NCI-H446 treated with DMSO at 0.1 percent for 48 hours (cell line): ENCODE data around the gene WDCP.
"Not testable (repeated sequence)": the region's sequence is repeated elsewhere in the genome, so short reads cannot be mapped to it uniquely, and the experiment has no call there.

ENCODE experiments used
- DNase-seq: peaks from one replicate; lab custom pipeline; 2025; lab: John Stamatoyannopoulos, UW

WDCP gene

DNA sequence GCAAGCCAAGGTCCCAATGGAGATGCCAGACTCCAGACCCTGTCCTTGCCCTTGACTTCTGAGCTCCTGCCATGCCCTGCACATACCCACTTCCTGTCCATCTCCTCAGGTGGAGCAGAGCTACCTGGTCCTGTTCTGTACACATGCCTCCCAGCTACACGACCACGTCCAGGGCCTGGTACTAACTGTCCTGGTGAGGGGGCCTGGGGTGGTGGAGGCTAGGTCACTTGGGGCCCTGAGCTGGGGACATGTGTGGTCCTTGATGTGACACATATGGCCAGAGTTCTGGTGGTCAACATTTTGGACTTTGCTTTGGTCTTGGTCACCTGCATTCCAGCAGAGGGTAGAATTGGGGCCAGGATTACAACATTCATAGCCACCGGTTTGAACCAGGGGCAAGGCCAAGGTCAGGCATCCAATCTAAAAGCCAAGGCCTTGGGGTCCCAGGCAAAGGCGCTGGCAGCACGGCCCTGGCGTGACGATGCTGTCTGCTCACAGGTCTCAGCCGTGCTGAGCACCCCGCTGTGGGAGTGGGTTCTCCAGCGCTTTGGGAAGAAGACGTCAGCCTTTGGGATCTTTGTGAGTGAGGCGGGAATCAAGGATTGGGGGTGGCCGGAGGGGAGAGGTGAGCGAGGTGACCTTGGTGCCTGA is 24.7 kb downstream of the WDCP start:
- DNase-seq: no peak

DNA sequence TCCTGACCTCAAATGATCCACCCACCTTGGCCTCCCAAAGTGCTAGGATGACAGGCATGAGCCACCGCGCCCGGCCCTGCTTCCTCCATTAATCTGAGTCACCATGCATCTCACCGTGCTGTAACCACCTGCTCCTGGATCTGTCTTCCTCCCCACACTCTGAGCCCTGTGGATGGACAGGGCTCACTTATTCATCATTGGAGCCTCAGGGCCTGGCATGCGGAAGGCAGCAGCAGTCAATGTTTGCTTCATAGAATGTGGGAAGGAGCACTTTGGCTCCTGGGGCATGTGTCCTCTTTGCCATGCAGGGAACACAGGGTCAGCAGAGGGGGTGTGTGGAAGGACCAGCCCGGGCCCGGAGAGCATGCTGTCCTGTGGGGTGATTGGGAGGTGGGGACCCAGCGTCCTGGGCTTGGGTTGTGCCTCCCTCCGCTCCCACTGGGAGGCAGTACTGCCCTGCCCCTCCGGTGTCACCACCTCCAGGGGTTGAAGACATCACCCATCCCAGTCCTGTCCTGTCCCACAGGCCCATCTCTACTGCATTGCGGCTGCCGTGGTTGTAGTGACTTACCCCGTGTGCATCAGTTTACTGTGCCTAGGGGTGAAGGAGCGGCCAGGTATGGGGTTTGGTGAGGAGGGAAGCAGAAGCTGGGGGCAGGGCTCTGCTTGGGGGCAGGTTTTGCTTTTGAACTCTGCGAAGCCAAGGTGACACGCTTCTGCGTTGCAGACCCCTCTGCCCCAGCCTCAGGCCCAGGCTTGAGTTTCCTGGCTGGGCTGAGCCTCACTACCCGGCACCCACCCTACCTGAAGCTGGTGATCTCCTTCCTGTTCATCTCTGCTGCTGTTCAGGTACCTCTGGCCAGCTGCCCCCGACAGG is 25.8 kb downstream of the WDCP start:
- no peak for DNase-seq

GRCh38 chr2:24020244-24020643 is 26.9 kb downstream of the WDCP start:
- DNase-seq: no peak

DNA sequence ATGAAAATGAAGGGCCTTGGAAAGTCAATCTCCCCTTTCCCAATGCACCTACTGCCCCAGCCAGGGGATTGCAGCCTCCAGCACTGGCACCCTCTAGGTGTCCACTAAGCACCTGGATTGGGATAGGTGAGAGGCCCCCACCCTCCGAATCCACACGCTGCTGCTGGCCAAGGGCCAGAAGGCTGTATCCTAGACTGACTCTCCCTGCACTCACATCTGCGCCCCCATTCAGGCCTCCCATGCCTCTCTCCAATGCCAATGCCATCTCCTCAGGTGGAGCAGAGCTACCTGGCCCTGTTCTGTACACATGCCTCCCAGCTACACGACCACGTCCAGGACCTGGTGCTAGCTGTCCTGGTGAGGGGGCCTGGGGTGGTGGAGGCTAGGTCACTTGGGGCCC is 27.5 kb downstream of the WDCP start:
- DNase-seq: no peak

DNA sequence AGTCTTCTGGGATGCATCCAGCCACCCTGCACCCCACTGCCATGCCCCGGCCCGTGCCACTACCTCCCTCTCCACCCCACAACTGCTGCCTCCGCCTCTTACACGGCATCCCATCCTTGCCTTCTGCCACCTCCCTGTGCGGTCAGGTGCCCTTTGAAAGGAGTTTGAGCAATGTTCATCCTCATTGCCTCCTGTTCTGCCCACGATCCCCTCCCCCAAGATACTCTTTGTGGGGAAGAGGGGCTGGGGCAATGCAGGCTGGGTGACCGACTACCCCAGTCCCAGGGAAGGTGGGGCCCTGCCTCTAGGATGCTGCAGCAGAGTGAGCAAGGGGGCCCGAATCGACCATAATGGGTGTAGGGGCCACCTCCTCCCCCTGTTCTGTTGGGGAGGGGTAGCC is 28.9 kb downstream of the WDCP start:
- no peak for DNase-seq

GRCh38 chr2:24017711-24018110 is 29.5 kb downstream of the WDCP start:
- DNase-seq: no peak

- DNase-seq: no peak
Observed at GRCh38 chr2:24016853-24017703, 30.1 kb downstream of the WDCP start.

DNA sequence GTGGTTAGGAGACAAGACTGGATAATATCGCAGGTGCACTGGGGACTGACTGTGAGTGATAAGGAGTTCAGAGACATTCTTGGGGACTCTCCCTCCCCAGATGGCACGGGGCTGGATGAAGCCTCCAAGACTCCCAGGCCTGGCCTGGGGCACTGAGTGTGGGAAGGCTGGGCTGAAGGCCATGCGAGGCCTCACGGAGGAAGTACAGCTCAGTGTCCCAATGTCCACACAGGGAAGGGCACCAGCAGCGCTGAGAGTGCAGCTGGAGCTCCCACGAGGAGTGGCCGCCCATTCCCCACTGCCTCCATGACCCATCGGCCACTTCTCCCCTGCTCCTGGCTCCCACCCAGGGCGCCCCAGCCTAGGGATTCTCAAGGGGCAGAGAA is 30.8 kb downstream of the WDCP start:
- no peak for DNase-seq

- DNase-seq: no peak
Observed at GRCh38 chr2:24015562-24016375, 31.4 kb downstream of the WDCP start.

GRCh38 chr2:24014902-24015301 is 32.3 kb downstream of the WDCP start:
- not testable (repeated sequence) for DNase-seq

DNA sequence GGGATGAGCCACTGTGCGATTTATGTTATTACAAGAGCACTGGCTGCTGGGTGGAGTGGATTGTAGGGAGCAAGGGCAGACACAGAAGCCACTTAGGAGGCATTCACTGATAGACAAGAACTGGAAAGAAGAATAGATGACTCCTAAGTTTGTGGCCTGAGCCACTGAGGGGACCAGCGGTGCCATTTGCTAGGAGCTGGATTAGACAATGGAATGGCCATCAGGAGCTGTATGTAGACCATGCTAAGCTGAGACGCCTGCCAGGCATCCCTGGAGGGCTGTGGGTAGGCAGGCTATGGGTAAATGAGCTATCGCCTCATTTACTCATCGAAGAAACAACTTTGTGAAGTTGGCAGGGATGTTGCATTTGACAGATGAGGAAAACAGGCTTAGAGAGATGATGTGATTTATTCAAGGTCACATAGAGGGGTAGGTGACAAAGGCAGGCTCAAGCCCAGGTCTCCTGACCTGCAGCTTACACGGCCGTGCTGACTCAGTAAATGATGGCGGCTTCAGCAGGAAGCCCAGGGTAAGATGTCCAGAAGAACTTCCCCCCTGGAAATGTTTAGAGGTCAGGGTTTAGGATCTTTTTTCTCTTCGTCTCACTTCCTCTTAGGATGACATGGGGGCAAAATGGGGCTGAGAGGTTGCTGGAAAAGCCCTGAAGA is 34.5 kb downstream of the WDCP start:
- no peak for DNase-seq

- DNase-seq: no peak
Observed at GRCh38 chr2:24011250-24012104, 35.7 kb downstream of the WDCP start.

- DNase-seq: no peak
Observed at GRCh38 chr2:24010477-24011249, 36.5 kb downstream of the WDCP start.

DNA sequence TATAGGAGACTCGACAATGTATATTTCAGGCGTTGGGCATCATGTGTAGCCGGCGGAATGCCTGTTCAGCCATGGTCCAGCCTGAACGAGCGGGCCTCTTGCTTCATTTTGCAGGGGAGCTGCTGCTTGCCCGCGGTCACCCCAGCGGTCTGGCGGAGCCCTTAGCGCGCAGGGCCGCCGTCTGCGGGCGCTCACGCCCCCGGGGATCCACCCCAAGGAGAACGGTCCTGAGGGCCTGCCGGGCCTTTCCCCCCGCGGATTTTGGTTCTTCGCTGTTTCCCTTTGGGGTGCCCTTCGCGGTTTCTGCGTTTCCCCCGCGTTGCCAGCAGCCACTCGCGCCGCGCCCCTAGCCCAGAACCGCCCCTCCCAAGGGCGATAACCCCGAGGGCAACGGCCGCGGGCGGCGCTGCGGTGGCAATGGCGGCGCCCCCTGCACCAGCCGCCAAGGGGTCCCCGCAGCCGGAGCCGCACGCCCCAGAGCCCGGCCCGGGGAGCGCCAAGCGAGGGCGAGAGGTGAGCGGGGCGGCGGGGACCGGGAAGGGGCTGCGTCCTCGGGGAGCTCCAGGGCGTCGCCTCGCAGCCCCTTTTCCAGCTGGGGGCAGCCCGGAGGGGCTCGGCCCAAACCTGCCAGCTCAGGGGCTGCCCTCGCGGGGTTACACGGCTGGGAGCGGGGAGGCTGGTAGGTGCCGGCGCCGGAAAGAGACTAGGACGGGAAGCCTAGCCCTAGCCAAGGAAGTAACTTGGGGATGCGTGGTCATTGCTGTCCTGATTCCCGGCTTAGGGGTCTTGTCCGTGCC is 37.3 kb downstream of the WDCP start, which contains the start of gene MFSD2B:
Gene MFSD2B (plus strand): TSS at position 406 of the 797 bp plus-strand sequence. CDS start 12 bp downstream, at position 418.
- DNase-seq: no peak

- DNase-seq: no peak
Observed at GRCh38 chr2:24009367-24009679, 37.9 kb downstream of the WDCP start.

GRCh38 chr2:24008672-24009366 is 38.4 kb downstream of the WDCP start:
- no peak for DNase-seq

DNA sequence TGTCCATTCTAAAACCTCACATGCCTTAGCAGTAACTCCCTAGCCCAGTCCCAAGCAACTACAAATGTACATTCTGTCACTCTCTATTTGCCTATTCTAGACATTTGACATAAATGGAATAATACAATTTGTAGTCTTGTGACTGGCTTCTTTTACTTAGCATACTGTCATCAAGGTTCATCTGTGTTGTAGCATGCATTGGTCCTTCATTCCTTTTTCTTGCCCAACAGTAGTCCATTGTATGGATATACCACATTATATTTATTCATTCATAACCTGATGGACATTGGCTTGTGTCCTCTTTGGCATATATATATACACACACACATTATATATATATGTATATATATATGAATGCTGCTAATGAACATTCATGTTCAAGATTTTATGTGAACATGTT is 39.5 kb downstream of the WDCP start:
- DNase-seq: no peak

DNA sequence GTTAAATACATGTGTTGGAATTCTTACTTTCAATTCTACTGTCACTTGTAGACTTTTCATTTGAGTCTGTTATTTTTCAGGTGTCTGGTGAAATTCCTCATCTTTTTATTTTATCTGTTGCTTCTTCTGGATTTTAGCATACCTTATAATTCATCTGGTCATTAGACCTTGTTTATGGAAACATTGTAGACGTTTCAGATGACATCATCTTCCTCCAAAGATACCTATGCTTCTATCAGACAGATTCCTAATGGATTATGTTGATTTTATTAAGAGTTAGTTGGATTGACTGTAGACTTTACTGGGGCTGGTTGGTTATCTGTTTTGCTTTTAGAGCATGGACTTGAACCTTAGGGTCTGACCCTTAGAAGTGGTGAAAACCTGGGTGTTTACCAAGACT is 52.6 kb downstream of the WDCP start:
- no peak for DNase-seq
